LNCaP clone FGC (cell line): Measurements from ENCODE around the gene ID3.

ENCODE experiments used
- DNase-seq: peaks from one replicate; pipeline ENCODE4 v3.0.0-alpha.2; 2011; ENCODE audit warnings: low read depth
- H3K4me3 ChIP-seq: 2 replicates; pipeline ENCODE4 v1.5.1; 2011; ENCODE audit warnings: mild to moderate bottlenecking, low read depth, low read length, control low read depth
- TF ChIP-seq, protein P1 (sequence below): IDR thresholded peaks from 2 replicates; pipeline ENCODE4 v1.5.1; 2012; ENCODE audit warnings: mild to moderate bottlenecking; ENCODE audit not compliant: control insufficient read depth, insufficient read depth; ENCODE audit errors: extremely low read depth

Gene ID3

GRCh38 chr1:23524163-23524562, 35.1 kb downstream of the ID3 start:
- H3K4me3 ChIP-seq: no peak overlapping the region

DNA sequence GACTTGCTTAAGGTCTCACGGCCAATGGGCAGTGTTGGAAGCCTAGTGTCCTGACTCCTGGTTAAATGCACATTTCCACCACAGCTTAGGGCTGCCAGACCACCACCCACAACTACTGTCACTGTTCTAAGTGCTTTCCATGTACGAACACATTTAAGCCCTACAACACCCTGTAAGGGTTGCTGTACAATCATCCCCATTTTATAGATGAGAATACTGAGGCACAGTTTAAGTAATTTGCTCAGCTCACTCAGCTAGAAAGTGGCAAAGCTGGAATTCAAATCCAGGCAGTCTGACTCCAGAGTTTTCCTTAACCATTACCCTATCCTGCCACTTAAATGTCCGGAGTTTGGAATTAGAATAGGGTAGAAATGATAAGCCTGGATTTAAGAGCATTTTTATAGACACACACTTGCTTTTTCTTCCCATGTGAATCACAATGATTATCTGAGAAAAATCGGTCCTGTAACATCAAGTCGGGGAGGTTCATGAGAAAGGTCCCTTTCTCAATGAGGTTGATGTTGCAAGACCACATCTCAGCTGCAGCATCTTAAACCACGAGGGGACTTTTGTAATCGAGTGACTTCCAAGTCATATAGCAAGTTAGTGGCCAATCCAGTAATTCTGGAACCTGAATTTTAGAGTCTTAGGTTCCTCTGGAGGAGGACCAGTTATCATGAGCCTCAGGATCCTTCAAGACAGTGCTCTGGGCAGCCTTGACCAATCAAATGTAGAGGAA, 36.9 kb downstream of the ID3 start:
- no peak for DNase-seq
- TF ChIP-seq, protein P1, sequence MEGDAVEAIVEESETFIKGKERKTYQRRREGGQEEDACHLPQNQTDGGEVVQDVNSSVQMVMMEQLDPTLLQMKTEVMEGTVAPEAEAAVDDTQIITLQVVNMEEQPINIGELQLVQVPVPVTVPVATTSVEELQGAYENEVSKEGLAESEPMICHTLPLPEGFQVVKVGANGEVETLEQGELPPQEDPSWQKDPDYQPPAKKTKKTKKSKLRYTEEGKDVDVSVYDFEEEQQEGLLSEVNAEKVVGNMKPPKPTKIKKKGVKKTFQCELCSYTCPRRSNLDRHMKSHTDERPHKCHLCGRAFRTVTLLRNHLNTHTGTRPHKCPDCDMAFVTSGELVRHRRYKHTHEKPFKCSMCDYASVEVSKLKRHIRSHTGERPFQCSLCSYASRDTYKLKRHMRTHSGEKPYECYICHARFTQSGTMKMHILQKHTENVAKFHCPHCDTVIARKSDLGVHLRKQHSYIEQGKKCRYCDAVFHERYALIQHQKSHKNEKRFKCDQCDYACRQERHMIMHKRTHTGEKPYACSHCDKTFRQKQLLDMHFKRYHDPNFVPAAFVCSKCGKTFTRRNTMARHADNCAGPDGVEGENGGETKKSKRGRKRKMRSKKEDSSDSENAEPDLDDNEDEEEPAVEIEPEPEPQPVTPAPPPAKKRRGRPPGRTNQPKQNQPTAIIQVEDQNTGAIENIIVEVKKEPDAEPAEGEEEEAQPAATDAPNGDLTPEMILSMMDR: no peak
- H3K4me3 ChIP-seq: no peak overlapping the region

More at GRCh38 chr1:23524163-23524562, 35.1 kb downstream of the ID3 start:
- TF ChIP-seq, protein P1: no peak
- no peak for DNase-seq

- H3K4me3 ChIP-seq: no peak overlapping the region
- DNase-seq: no peak
- TF ChIP-seq, protein P1: no peak
Measured at GRCh38 chr1:23521588-23521987, 37.7 kb downstream of the ID3 start.

- TF ChIP-seq, protein P1: no peak
- no peak overlapping the region for H3K4me3 ChIP-seq
- no peak for DNase-seq
Measured at GRCh38 chr1:23517581-23517980, 41.7 kb downstream of the ID3 start.

GRCh38 chr1:23515905-23516304, 43.4 kb downstream of the ID3 start:
- H3K4me3 ChIP-seq: no peak overlapping the region
- no peak for DNase-seq
- TF ChIP-seq, protein P1: no peak

- no peak overlapping the region for H3K4me3 ChIP-seq
- TF ChIP-seq, protein P1: no peak
- DNase-seq: no peak
Measured at GRCh38 chr1:23514111-23514679, 45.1 kb downstream of the ID3 start.
